Measurements from ENCODE around the gene CAMSAP1.

DNA sequence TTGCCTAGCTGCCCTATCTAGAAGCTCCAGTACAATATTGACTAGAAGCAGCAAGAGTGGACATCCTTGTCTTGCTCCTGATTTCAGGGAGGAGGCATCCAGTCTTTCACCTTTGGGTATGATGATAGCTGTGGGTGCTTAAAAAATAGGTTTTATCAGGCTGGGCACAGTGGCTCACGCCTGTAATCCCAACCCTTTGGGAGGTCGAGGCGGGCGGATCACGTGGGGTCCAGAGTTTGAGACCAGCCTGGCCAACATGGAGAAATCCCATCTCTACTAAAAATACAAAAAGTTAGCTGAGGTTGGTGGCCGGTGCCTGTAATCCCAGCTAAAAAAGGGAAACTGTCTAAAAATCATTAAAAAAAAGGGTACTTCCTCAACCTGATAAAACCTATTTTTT lies 2.0 kb upstream of the CAMSAP1 start:
- TF ChIP-seq CTCF (conservative IDR thresholded peaks at IDR 0.05 in 1 of 2, IDR thresholded peaks at IDR 0.05 in 1 of 2; ENCODE audit: low read depth in 1 of 2, low read length in 2 of 2) (no peak), EZH2 (IDR thresholded peaks at IDR 0.05; ENCODE audit: low read length, missing control alignments) (no peak)
